Memory B cell (primary cell): Measurements from ENCODE around the gene USO1.
"Not testable (repeated sequence)": the region's sequence is repeated elsewhere in the genome, so short reads cannot be mapped to it uniquely, and the experiment has no call there.

Source experiments
- ATAC-seq: fragments of 150-1000 bp; cut with Tn5 transposase; 2 replicates; pipeline ENCODE4 v1.10.0; 2021; ENCODE audit warnings: low read depth, mild to moderate bottlenecking, moderate library complexity
- DNase-seq, 2 donors: peaks; one replicate each; pipeline ENCODE4 v3.0.0; 2022; ENCODE audit warnings: low spot score in 2 of 2
- H3K27ac Mint-ChIP-seq: one replicate; pipeline ENCODE4 v1.8.0; 2022; ENCODE audit warnings: mild to moderate bottlenecking, moderate library complexity, mixed read lengths
- H3K27me3 Mint-ChIP-seq: one replicate; pipeline ENCODE4 v1.8.0; 2022; ENCODE audit warnings: mixed read lengths
- H3K36me3 Mint-ChIP-seq: one replicate; pipeline ENCODE4 v1.8.0; 2022; ENCODE audit warnings: mild to moderate bottlenecking, mixed read lengths
- H3K4me1 Mint-ChIP-seq: one replicate; pipeline ENCODE4 v1.8.0; 2022; ENCODE audit warnings: mixed read lengths
- H3K4me3 Mint-ChIP-seq: one replicate; pipeline ENCODE4 v1.8.0; 2022; ENCODE audit warnings: mild to moderate bottlenecking, moderate library complexity, mixed read lengths
- H3K9me3 Mint-ChIP-seq: one replicate; pipeline ENCODE4 v1.8.0; 2022; ENCODE audit warnings: mixed read lengths

USO1 gene

GRCh38 chr4:75723163-75724065, 963 bp upstream of the USO1 start:
- Mint-ChIP-seq H3K27me3 (no peaks in the 10 kb centered on the region), H3K4me3 (peak overlapping the region; percentile 90), H3K9me3 (no peaks in the 10 kb centered on the region), H3K36me3 (peaks cover 3% of the 10 kb centered on the region), H3K4me1 (peaks cover 21% of the 10 kb centered on the region), H3K27ac (peak overlapping the region; percentile 95)
- DNase-seq: no peak
- no peak for ATAC-seq

- Mint-ChIP-seq H3K36me3 (peaks cover 4% of the 10 kb centered on the region), H3K27ac (peak overlapping the region; percentile 95), H3K27me3 (no peaks in the 10 kb centered on the region), H3K9me3 (no peaks in the 10 kb centered on the region), H3K4me3 (peak overlapping the region; percentile 90), H3K4me1 (peaks cover 21% of the 10 kb centered on the region)
- peak in 1 of 2 donors; percentile 33 for DNase-seq
- peak; percentile 8 for ATAC-seq
Observed at GRCh38 chr4:75724867-75725724, 719 bp downstream of the USO1 start.

- not testable (repeated sequence) for H3K27me3 Mint-ChIP-seq, DNase-seq, H3K36me3 Mint-ChIP-seq, ATAC-seq, H3K9me3 Mint-ChIP-seq
- Mint-ChIP-seq H3K4me3 (peak overlapping the region; percentile 90), H3K27ac (peak overlapping the region; percentile 95), H3K4me1 (peaks cover 21% of the 10 kb centered on the region)
Observed at GRCh38 chr4:75725942-75726538, 1.7 kb downstream of the USO1 start.

- DNase-seq (no peak), ATAC-seq (no peak)
- no peaks in the 10 kb centered on the region for H3K27me3 Mint-ChIP-seq
- no peaks in the 10 kb centered on the region for H3K9me3 Mint-ChIP-seq
- H3K4me1 Mint-ChIP-seq: peaks cover 21% of the 10 kb centered on the region
- H3K36me3 Mint-ChIP-seq: peaks cover 4% of the 10 kb centered on the region
- H3K27ac Mint-ChIP-seq: no peak overlapping the region
- H3K4me3 Mint-ChIP-seq: peak overlapping the region; percentile 49
Observed at GRCh38 chr4:75726577-75726976, 2.2 kb downstream of the USO1 start.

- ATAC-seq: no peak
Observed at GRCh38 chr4:75727073-75727472, 2.7 kb downstream of the USO1 start.

GRCh38 chr4:75729836-75730235, 5.5 kb downstream of the USO1 start:
- no peak for DNase-seq
- H3K36me3 Mint-ChIP-seq: peaks cover 7% of the 10 kb centered on the region
- H3K27ac Mint-ChIP-seq: no peak overlapping the region
- peaks cover 19% of the 10 kb centered on the region for H3K4me1 Mint-ChIP-seq
- H3K9me3 Mint-ChIP-seq: peaks cover 2% of the 10 kb centered on the region
- no peaks in the 10 kb centered on the region for H3K27me3 Mint-ChIP-seq
- no peak overlapping the region for H3K4me3 Mint-ChIP-seq
- no peak for ATAC-seq

More at GRCh38 chr4:75727073-75727472, 2.7 kb downstream of the USO1 start:
- DNase-seq: no peak
- Mint-ChIP-seq H3K36me3 (peaks cover 4% of the 10 kb centered on the region), H3K4me1 (peaks cover 21% of the 10 kb centered on the region), H3K4me3 (no peak overlapping the region), H3K27ac (no peak overlapping the region), H3K9me3 (no peaks in the 10 kb centered on the region), H3K27me3 (no peaks in the 10 kb centered on the region)

GRCh38 chr4:75733369-75733768, 9.0 kb downstream of the USO1 start:
- Mint-ChIP-seq H3K4me3 (no peak overlapping the region), H3K9me3 (peaks cover 2% of the 10 kb centered on the region), H3K4me1 (peaks cover 20% of the 10 kb centered on the region), H3K27ac (no peak overlapping the region), H3K27me3 (no peaks in the 10 kb centered on the region), H3K36me3 (peaks cover 14% of the 10 kb centered on the region)
- DNase-seq: no peak
- ATAC-seq: no peak

- H3K27ac Mint-ChIP-seq: no peak overlapping the region
- no peak overlapping the region for H3K4me3 Mint-ChIP-seq
Observed at GRCh38 chr4:75735525-75735924, 11.1 kb downstream of the USO1 start.

GRCh38 chr4:75736862-75737261, 12.5 kb downstream of the USO1 start:
- Mint-ChIP-seq H3K27me3 (no peaks in the 10 kb centered on the region), H3K27ac (no peak overlapping the region), H3K4me1 (peaks cover 18% of the 10 kb centered on the region), H3K9me3 (peaks cover 2% of the 10 kb centered on the region), H3K4me3 (no peak overlapping the region), H3K36me3 (peaks cover 10% of the 10 kb centered on the region)
- DNase-seq: no peak
- ATAC-seq: no peak

More at GRCh38 chr4:75735525-75735924, 11.1 kb downstream of the USO1 start:
- no peak for DNase-seq
- H3K9me3 Mint-ChIP-seq: peaks cover 2% of the 10 kb centered on the region
- H3K36me3 Mint-ChIP-seq: peaks cover 10% of the 10 kb centered on the region
- no peak for ATAC-seq
- peaks cover 18% of the 10 kb centered on the region for H3K4me1 Mint-ChIP-seq
- no peaks in the 10 kb centered on the region for H3K27me3 Mint-ChIP-seq

GRCh38 chr4:75737398-75737797, 13.0 kb downstream of the USO1 start:
- no peaks in the 10 kb centered on the region for H3K27me3 Mint-ChIP-seq
- H3K4me3 Mint-ChIP-seq: no peak overlapping the region
- no peak for ATAC-seq
- no peak overlapping the region for H3K27ac Mint-ChIP-seq
- no peak for DNase-seq
- H3K9me3 Mint-ChIP-seq: peaks cover 2% of the 10 kb centered on the region
- H3K4me1 Mint-ChIP-seq: peaks cover 18% of the 10 kb centered on the region
- peaks cover 10% of the 10 kb centered on the region for H3K36me3 Mint-ChIP-seq

GRCh38 chr4:75741027-75741426, 16.6 kb downstream of the USO1 start:
- H3K9me3 Mint-ChIP-seq: no peaks in the 10 kb centered on the region
- ATAC-seq (no peak), DNase-seq (no peak)
- H3K4me3 Mint-ChIP-seq: no peak overlapping the region
- peaks cover 10% of the 10 kb centered on the region for H3K36me3 Mint-ChIP-seq
- no peak overlapping the region for H3K27ac Mint-ChIP-seq
- H3K27me3 Mint-ChIP-seq: no peaks in the 10 kb centered on the region
- H3K4me1 Mint-ChIP-seq: peaks cover 12% of the 10 kb centered on the region

GRCh38 chr4:75742451-75742850, 18.1 kb downstream of the USO1 start:
- ATAC-seq (no peak), DNase-seq (no peak)
- Mint-ChIP-seq H3K27ac (no peak overlapping the region), H3K4me3 (no peak overlapping the region), H3K27me3 (no peaks in the 10 kb centered on the region), H3K4me1 (peaks cover 11% of the 10 kb centered on the region), H3K36me3 (peaks cover 6% of the 10 kb centered on the region), H3K9me3 (no peaks in the 10 kb centered on the region)

GRCh38 chr4:75745161-75745560, 20.8 kb downstream of the USO1 start:
- DNase-seq: no peak

GRCh38 chr4:75745721-75746199, 21.4 kb downstream of the USO1 start:
- H3K36me3 Mint-ChIP-seq: peaks cover 6% of the 10 kb centered on the region
- H3K27ac Mint-ChIP-seq: peak overlapping the region; percentile 11

More at GRCh38 chr4:75745161-75745560, 20.8 kb downstream of the USO1 start:
- ATAC-seq: no peak
- no peaks in the 10 kb centered on the region for H3K27me3 Mint-ChIP-seq
- no peaks in the 10 kb centered on the region for H3K9me3 Mint-ChIP-seq
- H3K36me3 Mint-ChIP-seq: peaks cover 6% of the 10 kb centered on the region
- H3K4me1 Mint-ChIP-seq: peaks cover 10% of the 10 kb centered on the region
- H3K4me3 Mint-ChIP-seq: no peak overlapping the region
- H3K27ac Mint-ChIP-seq: peak overlapping the region; percentile 35

More at GRCh38 chr4:75745721-75746199, 21.4 kb downstream of the USO1 start:
- DNase-seq: no peak
- Mint-ChIP-seq H3K9me3 (no peaks in the 10 kb centered on the region), H3K27me3 (no peaks in the 10 kb centered on the region), H3K4me1 (peaks cover 10% of the 10 kb centered on the region), H3K4me3 (no peak overlapping the region)
- no peak for ATAC-seq
